Progenitor cell of endocrine pancreas (in vitro differentiated cells): Measurements from ENCODE around the gene HEMK1. TPM values are rescaled to one million over a fixed set of nuclear protein-coding genes. Genes with fewer than 3 reads are reported as not detected.

ENCODE experiments used
- DNase-seq: peaks from one replicate; pipeline ENCODE4 v3.0.0; 2021; ENCODE audit warnings: low spot score; ENCODE audit not compliant: unreplicated experiment
- H3K27ac Mint-ChIP-seq: 2 replicates; pipeline ENCODE4 v1.8.0; 2021; ENCODE audit warnings: mild to moderate bottlenecking, moderate library complexity, mixed read lengths
- H3K27me3 Mint-ChIP-seq: 2 replicates; pipeline ENCODE4 v1.8.0; 2021; ENCODE audit warnings: mixed read lengths
- H3K36me3 Mint-ChIP-seq: 2 replicates; pipeline ENCODE4 v1.8.0; 2022; ENCODE audit warnings: mixed read lengths; ENCODE audit not compliant: insufficient read depth
- H3K4me1 Mint-ChIP-seq: 2 replicates; pipeline ENCODE4 v1.8.0; 2021; ENCODE audit warnings: low read depth, mixed read lengths
- H3K4me3 Mint-ChIP-seq: 2 replicates; pipeline ENCODE4 v1.8.0; 2021; ENCODE audit warnings: low read depth, mild to moderate bottlenecking, moderate library complexity, mixed read lengths
- H3K9me3 Mint-ChIP-seq: 2 replicates; pipeline ENCODE4 v1.8.0; 2021; ENCODE audit warnings: low read depth, mixed read lengths
- total RNA-seq: library from RNA; stranded (reverse); gene quantifications from 2 replicates; pipeline ENCODE4 v1.2.1, GENCODE V29; 2021
- TF ChIP-seq, protein P1 (sequence below): fragments of 200-600 bp; sonication (generic); IDR thresholded peaks from one replicate; pipeline ENCODE4 v1.5.0; 2021; ENCODE audit warnings: antibody characterized with exemption, mild to moderate bottlenecking; ENCODE audit not compliant: unreplicated experiment

The HEMK1 gene
- total RNA-seq, 1 donor from 2014 or later = 23.7 TPM

DNA sequence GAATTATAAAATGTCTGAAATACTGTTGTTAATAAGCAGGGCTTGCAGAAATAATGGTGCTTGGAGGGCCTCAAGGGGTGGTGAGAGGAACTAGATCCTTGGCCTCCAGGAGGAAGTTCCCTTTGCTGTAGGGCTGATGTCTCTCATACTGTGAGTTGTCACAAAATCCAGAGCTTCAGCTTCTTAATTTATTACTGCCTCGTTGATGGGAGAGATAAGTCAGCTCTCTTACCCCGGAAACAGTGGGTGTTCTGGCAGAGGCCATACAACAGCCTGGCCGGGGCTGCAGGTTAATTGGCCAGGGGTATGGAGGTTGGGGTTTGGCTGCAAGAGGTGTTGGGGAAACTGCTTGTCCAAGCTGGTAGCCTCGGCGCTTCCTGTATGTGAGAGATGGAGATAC lies 63.1 kb downstream of the HEMK1 start:
- Mint-ChIP-seq H3K27me3 (no peaks in the 10 kb centered on the region), H3K9me3 (no peaks in the 10 kb centered on the region), H3K27ac (no peak overlapping the region)

DNA sequence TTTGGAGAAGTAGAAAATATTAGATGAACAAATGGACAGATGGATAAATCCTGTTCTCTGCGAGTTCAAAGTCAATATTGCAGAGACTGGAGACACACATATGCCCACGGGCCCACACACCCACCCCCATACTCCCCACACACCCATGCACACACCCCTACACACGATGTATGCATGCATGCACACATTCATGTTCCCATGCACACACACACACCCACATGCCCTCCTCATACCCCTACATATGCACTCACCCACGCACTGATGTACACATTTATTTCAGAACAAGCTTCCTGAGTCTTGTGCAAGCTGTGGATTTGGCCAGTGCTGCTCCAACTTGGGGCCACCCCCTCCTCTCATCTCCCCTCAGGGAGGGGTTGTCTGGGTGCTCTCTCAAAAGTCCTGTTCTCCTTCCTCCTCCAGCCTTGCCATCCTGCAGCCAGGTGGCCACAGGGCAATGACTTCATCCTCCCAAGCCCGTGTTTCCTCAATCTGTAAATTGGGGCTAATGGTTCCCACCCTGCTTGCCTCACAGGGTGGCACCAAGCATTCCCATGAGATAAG lies 64.0 kb downstream of the HEMK1 start:
- Mint-ChIP-seq H3K27ac (no peak overlapping the region), H3K4me3 (no peak overlapping the region), H3K4me1 (peaks cover 7% of the 10 kb centered on the region), H3K36me3 (no peaks in the 10 kb centered on the region), H3K27me3 (no peaks in the 10 kb centered on the region), H3K9me3 (no peaks in the 10 kb centered on the region)
- DNase-seq = no peak
- TF ChIP-seq, protein P1, sequence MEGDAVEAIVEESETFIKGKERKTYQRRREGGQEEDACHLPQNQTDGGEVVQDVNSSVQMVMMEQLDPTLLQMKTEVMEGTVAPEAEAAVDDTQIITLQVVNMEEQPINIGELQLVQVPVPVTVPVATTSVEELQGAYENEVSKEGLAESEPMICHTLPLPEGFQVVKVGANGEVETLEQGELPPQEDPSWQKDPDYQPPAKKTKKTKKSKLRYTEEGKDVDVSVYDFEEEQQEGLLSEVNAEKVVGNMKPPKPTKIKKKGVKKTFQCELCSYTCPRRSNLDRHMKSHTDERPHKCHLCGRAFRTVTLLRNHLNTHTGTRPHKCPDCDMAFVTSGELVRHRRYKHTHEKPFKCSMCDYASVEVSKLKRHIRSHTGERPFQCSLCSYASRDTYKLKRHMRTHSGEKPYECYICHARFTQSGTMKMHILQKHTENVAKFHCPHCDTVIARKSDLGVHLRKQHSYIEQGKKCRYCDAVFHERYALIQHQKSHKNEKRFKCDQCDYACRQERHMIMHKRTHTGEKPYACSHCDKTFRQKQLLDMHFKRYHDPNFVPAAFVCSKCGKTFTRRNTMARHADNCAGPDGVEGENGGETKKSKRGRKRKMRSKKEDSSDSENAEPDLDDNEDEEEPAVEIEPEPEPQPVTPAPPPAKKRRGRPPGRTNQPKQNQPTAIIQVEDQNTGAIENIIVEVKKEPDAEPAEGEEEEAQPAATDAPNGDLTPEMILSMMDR = no peak

More for the DNA sequence above, 63.1 kb downstream of the HEMK1 start:
- DNase-seq = no peak
- TF ChIP-seq, protein P1 = no peak
- H3K4me3 Mint-ChIP-seq = no peak overlapping the region
- H3K36me3 Mint-ChIP-seq = no peaks in the 10 kb centered on the region
- peaks cover 7% of the 10 kb centered on the region for H3K4me1 Mint-ChIP-seq

DNA sequence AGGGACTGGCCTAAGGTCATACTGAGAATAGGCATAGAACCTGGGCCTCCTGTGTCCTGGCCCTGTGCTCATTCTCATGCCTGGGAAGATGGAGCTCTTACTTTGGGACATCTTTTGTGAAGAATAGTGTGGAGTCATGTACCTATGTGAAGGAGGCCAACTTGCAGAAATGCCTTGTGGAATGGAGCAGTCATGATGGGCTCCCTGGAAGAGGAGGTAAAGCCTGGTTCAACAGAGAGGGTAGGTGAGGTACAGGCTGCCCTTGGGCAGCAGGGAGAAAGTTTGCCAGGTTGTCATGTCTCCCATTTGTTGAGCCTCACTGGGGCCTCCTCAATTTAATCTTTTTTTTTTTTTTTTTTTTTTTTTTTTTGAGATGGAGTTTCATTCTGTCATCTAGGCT lies 65.7 kb downstream of the HEMK1 start:
- no peak for DNase-seq
- TF ChIP-seq, protein P1 = no peak
- Mint-ChIP-seq H3K4me3 (no peak overlapping the region), H3K9me3 (no peaks in the 10 kb centered on the region), H3K27me3 (no peaks in the 10 kb centered on the region), H3K4me1 (peaks cover 7% of the 10 kb centered on the region), H3K27ac (no peak overlapping the region), H3K36me3 (no peaks in the 10 kb centered on the region)

DNA sequence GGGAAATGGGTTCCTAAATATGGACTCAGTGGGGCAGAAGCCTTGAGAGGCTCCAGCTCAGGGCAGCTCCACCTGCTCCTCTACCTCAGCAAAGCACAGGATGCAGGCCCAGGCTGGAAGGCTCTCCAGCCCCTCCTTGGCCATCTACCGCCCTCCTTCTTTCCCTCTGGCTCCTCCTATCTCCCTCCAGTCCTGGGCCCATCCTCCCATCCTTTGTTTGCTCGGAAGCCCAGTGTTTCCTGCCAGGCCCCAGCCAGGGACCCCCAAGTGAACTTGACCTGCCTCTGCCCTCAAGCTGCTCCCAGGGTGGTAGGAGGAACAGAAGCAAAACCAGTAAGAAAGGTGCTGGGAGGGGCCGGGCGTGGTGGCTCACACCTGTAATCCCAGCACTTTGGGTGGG lies 67.7 kb downstream of the HEMK1 start:
- Mint-ChIP-seq H3K36me3 (peaks cover 4% of the 10 kb centered on the region), H3K9me3 (no peaks in the 10 kb centered on the region), H3K27me3 (no peaks in the 10 kb centered on the region), H3K4me3 (no peak overlapping the region), H3K4me1 (peaks cover 7% of the 10 kb centered on the region), H3K27ac (no peak overlapping the region)
- TF ChIP-seq, protein P1 = no peak
- no peak for DNase-seq

DNA sequence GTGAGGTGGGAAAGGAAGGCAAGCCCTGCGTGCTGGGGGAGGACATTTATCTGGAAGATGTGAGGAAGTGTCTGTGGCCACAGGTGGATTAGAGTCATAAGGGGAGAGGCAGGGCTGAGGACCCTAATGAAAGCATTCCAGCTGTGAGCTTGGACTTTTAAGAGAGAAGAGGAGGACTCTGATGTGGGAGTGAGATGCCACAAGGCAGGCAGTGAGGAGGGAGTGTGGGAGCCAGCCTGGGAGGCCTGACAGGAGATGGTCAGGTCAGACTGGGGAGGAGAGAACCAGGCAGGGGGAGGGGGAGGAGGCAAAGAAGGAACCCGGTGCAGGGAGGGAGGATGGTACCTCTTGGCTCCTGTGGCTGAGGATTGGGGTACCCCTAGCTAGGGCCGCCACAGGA lies 68.6 kb downstream of the HEMK1 start:
- TF ChIP-seq, protein P1 = no peak
- H3K27me3 Mint-ChIP-seq = no peaks in the 10 kb centered on the region
- H3K36me3 Mint-ChIP-seq = peaks cover 6% of the 10 kb centered on the region
- H3K27ac Mint-ChIP-seq = no peak overlapping the region
- no peaks in the 10 kb centered on the region for H3K9me3 Mint-ChIP-seq
- no peak overlapping the region for H3K4me3 Mint-ChIP-seq
- no peak for DNase-seq
- peaks cover 7% of the 10 kb centered on the region for H3K4me1 Mint-ChIP-seq
